ENCODE data around the gene LRRC49. TPM values are rescaled to one million over a fixed set of nuclear protein-coding genes. Genes with fewer than 3 reads are reported as not detected.

Gene LRRC49
- total and polyA plus RNA-seq, 2 experiments from 2014 or later = 8.5 to 14.6 TPM

GRCh38 chr15:71056111-71056510, 163.5 kb downstream of the LRRC49 start:
- no peaks in the 10 kb centered on the region for H3K27me3 Mint-ChIP-seq (ENCODE audit: insufficient read depth, low read depth, poor library complexity)
- H3K4me2 ChIP-seq = no peak overlapping the region
- no peak overlapping the region for H3K27ac Mint-ChIP-seq
- H3K4me3 Mint-ChIP-seq = no peak overlapping the region
- H3K79me2 ChIP-seq (replicated peaks; ENCODE audit: insufficient read depth) = no peaks in the 10 kb centered on the region
- no peaks in the 10 kb centered on the region for H4K20me1 ChIP-seq (replicated peaks; ENCODE audit: insufficient read depth)
- H3K9me3 Mint-ChIP-seq = no peaks in the 10 kb centered on the region; the same call in 2 of the 3 replicates
- H3F3A ChIP-seq (replicated peaks; ENCODE audit: low read depth) = no peaks in the 10 kb centered on the region
- peaks cover 3% of the 10 kb centered on the region; the same call in 1 of the 3 replicates for H3K36me3 Mint-ChIP-seq (ENCODE audit: low read depth)
- H3K4me1 Mint-ChIP-seq = no peaks in the 10 kb centered on the region
- no peak overlapping the region for H3K27ac ChIP-seq (ENCODE audit: low read depth)
- H2AFZ ChIP-seq = no peak overlapping the region
- no peak overlapping the region for H3K4me3 ChIP-seq
- TF ChIP-seq ZNF114 (CRISPR knock-in tag; IDR thresholded peaks at IDR 0.05) = no peak
- no peak for TF ChIP-seq ZNF331 (CRISPR knock-in tag; IDR thresholded peaks at IDR 0.05; ENCODE audit: low read depth)
- no peak for TF ChIP-seq CREB1 (CRISPR knock-in tag; IDR thresholded peaks at IDR 0.05; ENCODE audit: low read depth)
- no peak for TF ChIP-seq POLR2AphosphoS5 (IDR thresholded peaks at IDR 0.05; ENCODE audit: low read depth)
- no peak for TF ChIP-seq ZNF462 (CRISPR knock-in tag; IDR thresholded peaks at IDR 0.05)
- no peak for TF ChIP-seq CTCF (conservative IDR thresholded peaks at IDR 0.05; ENCODE audit: low read depth in 2 of 2)
- TF ChIP-seq EZH2phosphoT487 (IDR thresholded peaks at IDR 0.05; ENCODE audit: unreplicated experiment) = no peak
- no peak for DNase-seq (ENCODE audit: low spot score)
- no peaks in the 10 kb centered on the region for H3K4me1 ChIP-seq (ENCODE audit: insufficient read depth)
- no peak for ATAC-seq
- H3K36me3 ChIP-seq (ENCODE audit: insufficient read depth) = no peaks in the 10 kb centered on the region
- H3K9me2 ChIP-seq (ENCODE audit: insufficient read depth) = no peaks in the 10 kb centered on the region
- no peaks in the 10 kb centered on the region for H3K27me3 ChIP-seq (ENCODE audit: insufficient read depth)

Measured in GM23338 (cell line).